A549 (cell line): ENCODE data around the gene AKAP6.

Experiments used
- CHD2 ChIP-seq: fragments of 150-350 bp; IDR thresholded peaks from 2 replicates; pipeline ENCODE4 v1.6.1; 2014; ENCODE audit warnings: low read length; ENCODE audit not compliant: partially characterized antibody
- CTCF ChIP-seq: fragments of >200 bp; sonication (Bioruptor Twin); formaldehyde crosslinking; IDR thresholded peaks from 3 replicates; pipeline ENCODE4 v1.5.1; 2016
- ELK1 ChIP-seq: fragments of 150-350 bp; IDR thresholded peaks from 2 replicates; pipeline ENCODE4 v1.6.1; 2014; ENCODE audit warnings: low read depth, mild to moderate bottlenecking, low read length
- ESRRA ChIP-seq: fragments of 150-350 bp; IDR thresholded peaks from 2 replicates; pipeline ENCODE4 v1.6.1; 2014; ENCODE audit warnings: mild to moderate bottlenecking, low read length, borderline replicate concordance
- POLR2A ChIP-seq: IDR thresholded peaks from 2 replicates; pipeline ENCODE4 v1.6.1; 2012; ENCODE audit warnings: mild to moderate bottlenecking, low read length
- REST ChIP-seq: fragments of 200-600 bp; sonication (generic); IDR thresholded peaks from 2 replicates; pipeline ENCODE4 v1.6.1; 2016; ENCODE audit warnings: antibody characterized with exemption, mild to moderate bottlenecking, moderate library complexity

GRCh38 chr14:32377046-32377646 lies 48.0 kb downstream of the AKAP6 start:
- TF ChIP-seq CTCF: no peak
- TF ChIP-seq ELK1: no peak
- no peak for TF ChIP-seq POLR2A
- TF ChIP-seq REST: no peak
- TF ChIP-seq CHD2: no peak
- no peak for TF ChIP-seq ESRRA
